ENCODE results near the gene CTNNA1.
"Not testable (repeated sequence)": the region's sequence is repeated elsewhere in the genome, so short reads cannot be mapped to it uniquely, and the experiment has no call there.

The CTNNA1 gene

GRCh38 chr5:138820695-138821094, 67.5 kb downstream of the CTNNA1 start:
- DNase-seq = no peak

DNA sequence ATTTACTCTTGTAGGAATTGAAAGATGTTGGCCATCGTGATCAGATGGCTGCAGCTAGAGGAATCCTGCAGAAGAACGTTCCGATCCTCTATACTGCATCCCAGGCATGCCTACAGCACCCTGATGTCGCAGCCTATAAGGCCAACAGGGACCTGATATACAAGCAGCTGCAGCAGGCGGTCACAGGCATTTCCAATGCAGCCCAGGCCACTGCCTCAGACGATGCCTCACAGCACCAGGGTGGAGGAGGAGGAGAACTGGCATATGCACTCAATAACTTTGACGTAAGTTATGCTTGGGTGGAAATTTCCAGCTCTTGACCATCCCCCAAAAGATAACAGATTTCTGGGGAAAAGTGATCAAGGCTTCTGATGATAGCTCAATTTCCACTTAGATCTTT, 71.3 kb downstream of the CTNNA1 start:
- no peak for DNase-seq

DNA sequence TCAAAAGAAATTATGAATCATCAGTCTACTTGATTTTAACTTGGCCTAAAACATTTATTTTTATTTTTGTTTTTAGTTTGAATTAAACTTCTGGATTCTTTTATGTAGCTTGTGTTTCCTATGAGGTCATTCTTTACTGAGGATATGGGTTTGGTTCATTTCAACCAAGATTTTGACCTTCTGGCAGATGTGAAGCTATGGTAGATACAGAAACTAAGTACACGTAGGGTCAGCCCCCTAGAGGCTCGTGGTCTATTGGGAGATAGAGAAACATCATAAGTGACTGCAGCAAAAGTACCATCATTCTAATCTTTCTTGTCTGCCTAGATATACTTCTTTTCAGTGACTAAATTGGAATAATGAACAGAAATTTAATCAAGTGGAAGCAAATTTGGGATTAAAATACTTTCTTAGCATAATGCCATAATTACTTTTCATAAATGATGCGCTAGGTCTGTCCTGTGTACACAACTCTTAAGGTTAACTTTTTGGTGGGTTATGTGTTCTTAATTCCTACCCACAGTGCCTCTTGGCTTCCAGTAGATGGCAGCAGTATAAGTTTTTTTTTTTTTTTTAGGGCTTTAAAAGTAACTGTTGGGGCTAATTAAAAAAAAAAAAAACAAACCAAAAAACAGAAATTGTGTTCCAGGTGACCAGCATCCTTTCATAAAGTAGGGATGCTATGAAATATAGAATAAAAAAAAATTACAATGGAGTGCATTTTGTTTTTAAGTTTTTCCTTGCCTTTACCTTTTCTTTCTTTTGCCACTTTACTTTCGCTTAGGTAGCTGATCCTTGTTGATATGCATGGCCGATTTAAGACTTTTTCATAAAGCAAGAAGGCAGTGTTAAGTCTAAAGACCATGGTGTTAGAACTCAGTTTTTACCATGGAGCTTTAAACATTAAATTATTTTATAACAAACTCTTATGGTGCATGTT, 72.0 kb downstream of the CTNNA1 start:
- DNase-seq = no peak

GRCh38 chr5:138828556-138828955, 75.3 kb downstream of the CTNNA1 start:
- no peak for DNase-seq

DNA sequence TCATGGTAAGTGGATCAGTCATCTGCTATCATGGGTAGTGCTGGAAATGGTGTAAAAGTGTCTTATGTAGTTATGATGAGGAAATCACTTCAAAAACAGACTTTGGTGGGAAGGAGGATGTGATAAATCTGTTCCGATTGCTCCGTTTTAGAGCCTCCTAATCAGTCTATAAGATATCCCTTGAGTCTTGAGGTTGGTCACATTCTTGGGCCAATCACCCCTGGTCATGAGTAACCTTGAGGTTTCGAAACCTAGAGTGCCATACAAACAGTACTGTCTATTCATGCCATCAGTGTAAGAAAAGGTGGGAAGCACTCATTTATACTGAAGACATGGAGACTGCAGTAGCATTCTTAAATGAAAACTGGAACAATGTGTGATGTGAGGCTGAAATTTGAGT, 76.1 kb downstream of the CTNNA1 start:
- DNase-seq = no peak

DNA sequence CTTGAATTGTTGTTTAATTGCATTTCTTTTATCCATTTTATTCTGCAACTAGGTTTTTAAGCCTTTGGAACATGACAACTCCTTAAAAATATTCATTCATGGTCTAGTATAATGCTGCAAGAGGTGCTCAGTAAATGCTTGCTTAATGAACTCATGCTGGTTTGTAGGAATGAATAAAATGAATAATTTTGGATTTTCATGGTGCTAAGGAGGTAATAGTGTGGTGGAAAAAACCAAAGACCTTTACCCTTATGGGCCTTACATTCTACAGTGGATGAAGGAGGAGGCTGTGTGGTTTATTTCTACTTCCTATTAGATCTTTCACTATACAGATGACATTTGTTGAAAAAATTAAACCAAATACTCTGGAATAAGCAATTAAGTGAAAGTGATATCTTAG, 78.5 kb downstream of the CTNNA1 start:
- no peak for DNase-seq

DNA sequence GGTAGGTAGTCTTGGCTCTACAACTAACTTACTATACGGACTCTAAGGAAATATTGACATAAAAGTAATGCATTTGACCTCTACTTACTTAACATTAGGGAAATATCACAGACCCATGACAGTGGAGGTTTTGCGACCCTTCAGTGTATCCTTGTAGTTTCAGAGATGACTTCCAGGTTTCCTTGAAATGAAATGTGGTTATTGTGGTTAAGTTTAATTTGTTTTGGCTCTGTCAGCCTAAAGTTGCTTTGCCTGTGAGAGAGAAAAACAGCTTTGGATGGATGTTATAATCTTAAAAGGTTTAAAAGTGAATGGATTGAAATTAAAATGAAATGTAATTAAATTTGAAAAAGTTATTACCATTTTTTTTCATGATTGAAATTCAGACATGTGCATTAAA, 79.0 kb downstream of the CTNNA1 start:
- no peak for DNase-seq

DNA sequence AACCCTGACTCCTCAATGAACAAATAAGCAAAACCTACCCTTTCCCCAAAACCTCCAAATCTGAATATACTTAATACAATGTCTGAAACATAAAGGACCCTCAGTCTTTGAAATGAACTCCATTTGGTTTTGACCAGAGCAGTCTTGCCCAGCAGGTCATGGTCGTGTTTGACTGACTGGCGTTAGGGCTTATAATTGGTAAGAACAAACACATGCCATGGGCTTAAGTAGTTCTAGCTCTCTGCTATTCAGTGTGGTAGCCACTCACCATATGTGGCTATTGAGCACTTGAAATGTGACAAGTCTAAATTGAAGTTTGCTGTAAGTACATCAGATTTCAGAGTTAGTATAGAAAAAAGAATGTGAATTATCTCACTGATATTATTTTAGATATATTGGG, 79.9 kb downstream of the CTNNA1 start:
- no peak for DNase-seq

DNA sequence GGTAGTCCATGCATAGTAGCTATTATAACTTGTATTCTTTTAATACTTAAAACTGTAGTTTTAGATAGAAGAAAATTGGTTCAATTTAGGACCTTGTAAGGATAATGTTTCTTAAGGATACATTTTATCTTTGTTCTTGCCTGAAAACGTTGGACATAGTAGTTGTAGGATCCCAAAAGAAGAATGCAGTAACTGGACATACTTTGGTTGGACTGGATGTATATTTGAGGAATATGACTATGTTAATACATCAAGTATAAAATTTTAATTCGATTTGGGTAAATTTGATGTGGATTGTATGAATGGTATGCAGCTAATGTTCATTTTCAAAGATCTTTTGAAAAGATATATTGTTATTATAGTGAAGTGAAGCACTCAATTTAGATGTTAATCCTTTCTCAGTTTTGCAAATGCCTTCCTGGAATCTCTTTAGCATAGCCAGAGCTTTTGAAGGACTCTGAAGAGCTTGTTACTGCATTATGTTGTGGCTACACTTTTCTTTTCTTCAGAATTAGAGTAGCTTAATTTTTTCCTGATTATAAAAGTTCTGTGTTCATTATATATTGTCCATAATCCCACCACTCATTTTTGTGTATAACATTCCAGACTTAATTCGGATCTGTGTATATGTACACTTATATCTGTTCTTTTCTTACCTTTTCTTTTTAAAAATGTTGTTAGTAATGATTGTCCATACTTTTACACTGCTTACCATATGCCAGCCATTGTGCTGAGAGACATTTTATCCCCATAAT, 80.7 kb downstream of the CTNNA1 start:
- no peak for DNase-seq

GRCh38 chr5:138834853-138835252, 81.6 kb downstream of the CTNNA1 start:
- not testable (repeated sequence) for DNase-seq

GRCh38 chr5:138837160-138837559, 83.9 kb downstream of the CTNNA1 start:
- no peak for DNase-seq

DNA sequence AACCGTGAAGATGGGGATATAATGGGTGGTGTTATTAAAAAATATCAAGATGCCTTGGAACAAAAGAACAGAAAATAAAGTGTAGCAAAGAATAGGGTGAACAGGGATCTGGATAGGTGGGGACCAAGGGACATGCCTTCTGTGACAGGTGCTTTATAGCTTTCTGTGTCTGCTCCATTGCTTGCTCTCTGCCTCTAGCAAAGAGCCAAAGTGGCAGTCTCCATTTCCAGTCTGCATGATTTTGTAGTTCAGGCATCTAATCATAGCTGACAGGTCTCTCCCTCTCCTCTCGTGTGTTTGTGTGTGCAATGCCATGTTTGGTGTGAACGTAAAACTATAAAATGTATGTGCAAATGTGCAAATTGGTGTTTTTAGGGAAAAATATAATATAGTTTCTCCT, 86.9 kb downstream of the CTNNA1 start:
- DNase-seq = no peak

GRCh38 chr5:138841531-138841930, 88.3 kb downstream of the CTNNA1 start:
- no peak for DNase-seq

DNA sequence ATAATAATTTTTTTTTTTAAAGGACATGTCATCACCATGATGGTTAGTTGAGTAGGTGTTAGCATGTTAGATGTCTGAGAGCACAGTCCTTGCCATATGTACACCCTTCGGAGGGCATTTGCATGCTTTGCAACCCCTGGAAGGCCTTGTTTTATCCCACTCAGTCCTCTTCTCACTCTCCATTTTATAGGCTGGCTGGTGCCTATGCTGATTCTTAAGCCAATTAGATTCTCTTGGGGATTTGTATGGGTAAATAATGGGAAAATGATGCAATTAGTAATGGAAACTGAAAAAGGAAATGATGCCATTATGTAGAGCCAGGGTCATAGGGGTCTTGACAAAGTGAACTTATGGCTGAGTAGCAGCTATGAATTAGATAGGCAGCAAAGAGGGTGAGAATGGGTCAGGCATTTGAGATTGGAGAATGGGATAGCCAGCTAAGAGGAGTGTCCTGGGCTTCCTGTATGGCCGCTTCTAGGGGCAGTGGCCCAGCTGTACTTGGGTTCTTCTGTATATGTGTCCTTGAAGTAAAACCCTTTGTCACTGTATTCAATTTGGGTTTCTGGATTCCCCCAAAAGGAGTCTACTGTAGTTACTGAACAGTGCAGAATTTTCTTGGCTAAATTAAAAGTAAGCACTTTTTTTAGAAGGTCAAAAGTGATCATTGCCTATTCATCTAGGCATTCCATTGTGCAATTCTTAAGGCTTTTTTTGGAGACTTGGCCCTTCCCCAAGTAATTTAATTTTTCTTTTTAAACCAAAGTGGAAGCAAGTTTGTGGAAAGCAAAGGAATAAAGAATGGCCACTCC, 90.3 kb downstream of the CTNNA1 start:
- DNase-seq = no peak

DNA sequence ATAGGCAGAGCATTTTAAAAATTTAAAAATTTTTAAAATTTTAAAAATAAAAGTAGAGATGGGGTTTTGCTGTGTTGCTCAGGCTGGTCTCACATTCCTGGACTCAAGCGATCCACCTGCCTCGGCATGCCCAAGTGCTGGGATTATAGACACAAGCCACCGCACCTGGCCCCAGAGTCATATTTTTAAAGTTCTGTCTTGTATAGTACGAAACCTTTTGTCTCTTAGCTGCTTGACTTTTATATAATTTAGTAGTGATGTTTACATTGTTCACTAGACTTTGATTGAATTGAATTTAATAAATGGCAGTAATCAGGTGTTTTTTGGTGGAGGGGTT, 90.9 kb downstream of the CTNNA1 start:
- no peak for DNase-seq

DNA sequence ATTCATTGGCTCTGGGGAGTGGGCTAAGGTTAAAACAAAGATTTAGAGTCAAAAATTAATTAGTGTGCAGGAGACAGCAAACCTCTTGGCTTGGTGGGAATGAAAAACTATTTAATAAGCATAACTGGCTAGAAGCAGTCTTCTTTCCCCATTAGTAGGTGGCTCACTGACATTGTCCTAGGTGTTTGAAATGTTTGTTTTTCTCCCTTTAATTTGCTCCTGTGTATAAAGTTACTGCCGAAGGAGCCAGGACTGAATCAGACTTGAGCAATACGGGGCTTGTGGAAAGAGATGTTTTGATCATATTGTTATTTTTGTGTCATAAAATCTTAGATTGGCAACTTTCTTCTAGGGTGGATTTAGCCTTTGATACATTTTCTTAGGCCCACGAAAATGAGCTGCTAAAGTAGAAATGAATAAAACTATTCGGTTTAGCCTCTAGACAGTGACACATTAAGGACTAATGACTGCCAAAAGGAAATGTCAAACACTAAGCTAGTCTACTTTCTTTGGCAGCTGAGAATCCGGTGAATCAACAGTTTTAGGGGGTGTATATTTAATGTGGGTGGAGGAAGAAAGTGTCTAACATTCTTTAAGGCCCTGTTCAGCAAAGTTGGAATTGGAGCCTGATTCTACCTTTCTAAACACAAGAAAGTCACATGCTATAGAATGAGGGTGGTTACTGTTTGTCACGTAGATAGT, 91.7 kb downstream of the CTNNA1 start:
- no peak for DNase-seq

DNA sequence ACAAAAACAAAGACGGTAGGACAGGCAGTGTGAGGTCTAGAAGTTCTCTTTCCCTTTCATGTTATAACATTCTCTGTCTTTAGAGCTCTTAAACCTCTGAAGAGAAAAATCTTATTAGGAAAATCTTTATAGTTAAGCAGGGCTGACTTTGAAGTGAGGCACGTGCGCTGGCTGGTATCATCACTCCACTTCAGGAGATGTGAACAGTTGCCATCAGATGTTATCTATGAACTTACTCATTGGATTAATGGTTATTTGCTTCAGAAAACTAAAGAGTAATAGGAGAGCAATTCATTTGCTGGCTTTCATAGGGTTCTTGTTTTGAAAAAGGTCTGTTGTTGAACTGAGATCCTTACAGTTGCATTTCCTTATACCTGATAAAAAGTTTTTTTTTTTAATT, 96.2 kb downstream of the CTNNA1 start:
- DNase-seq = no peak

DNA sequence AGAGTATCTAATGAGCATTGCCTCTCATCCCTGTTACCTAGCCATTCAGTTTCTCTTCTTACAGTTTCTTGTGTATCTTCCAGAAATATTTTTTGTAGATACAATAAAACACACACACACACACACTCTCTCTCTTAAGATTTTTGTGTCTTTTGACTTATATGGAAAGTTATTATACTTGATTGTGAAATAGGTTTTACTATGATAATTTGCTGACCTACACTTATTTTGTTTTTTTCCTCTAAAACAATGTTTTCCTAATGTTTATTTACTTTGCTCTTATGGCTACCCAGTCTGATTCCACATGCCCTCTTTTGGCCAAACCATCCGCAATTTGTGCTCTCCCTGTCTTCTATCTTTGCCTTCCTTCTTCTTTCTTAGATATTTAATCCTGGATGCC, 96.7 kb downstream of the CTNNA1 start:
- DNase-seq = no peak

- DNase-seq = no peak
These were observed 97.7 kb downstream of the CTNNA1 start for GRCh38 chr5:138850865-138851435.

DNA sequence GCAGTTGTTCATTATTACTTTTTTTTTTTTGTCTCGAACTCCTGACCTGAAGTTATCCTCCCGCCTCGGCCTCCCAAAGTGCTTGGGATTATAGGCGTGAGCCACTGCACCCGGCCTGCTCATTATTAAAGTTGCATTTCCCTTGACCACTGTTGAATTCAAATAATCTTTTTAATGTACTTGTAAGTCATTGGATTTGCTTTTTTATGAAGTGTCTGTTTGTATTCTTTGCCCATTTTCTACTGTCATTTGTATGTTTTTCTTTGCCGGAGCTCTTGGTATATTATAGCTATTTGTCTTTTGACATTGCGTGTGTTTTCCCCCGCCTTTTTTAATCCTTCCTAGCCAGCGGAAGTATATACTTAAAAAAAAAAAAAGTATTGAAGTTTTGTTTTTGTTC, 99.9 kb downstream of the CTNNA1 start:
- DNase-seq = no peak

- DNase-seq = no peak
These were observed 113.8 kb downstream of the CTNNA1 start for GRCh38 chr5:138867011-138867410.

- no peak for DNase-seq
These were observed 115.8 kb downstream of the CTNNA1 start for GRCh38 chr5:138869038-138869437.

All from bone marrow (tissue), 2 donors.